Activated T-cell treated with anti-CD3 and anti-CD28 coated beads for 4 hours (primary cell): ENCODE data around the gene PC.
A peak's percentile ranks its signal among the peaks of the same experiment; 100 is the strongest.

Source experiments
- DNase-seq: peaks from one replicate; pipeline ENCODE4 v3.0.0-alpha.2; 2020

The PC gene

GRCh38 chr11:66880496-66881450 is 77.4 kb downstream of the PC start:
- no peak for DNase-seq

GRCh38 chr11:66879999-66880398 is 78.2 kb downstream of the PC start:
- DNase-seq, result no peak

GRCh38 chr11:66879583-66879982 is 78.6 kb downstream of the PC start:
- DNase-seq, result no peak

GRCh38 chr11:66879000-66879399 is 79.2 kb downstream of the PC start:
- no peak for DNase-seq

- DNase-seq, result no peak
Observed at GRCh38 chr11:66878474-66878873, 79.7 kb downstream of the PC start.

GRCh38 chr11:66877588-66878385 is 80.4 kb downstream of the PC start:
- no peak for DNase-seq

- DNase-seq, result no peak
Observed at GRCh38 chr11:66875378-66875777, 82.8 kb downstream of the PC start.

GRCh38 chr11:66874232-66874631 is 84.0 kb downstream of the PC start:
- no peak for DNase-seq

GRCh38 chr11:66871521-66871901 is 86.7 kb downstream of the PC start:
- no peak for DNase-seq

GRCh38 chr11:66870616-66871520 is 87.3 kb downstream of the PC start:
- no peak for DNase-seq

GRCh38 chr11:66870131-66870530 is 88.1 kb downstream of the PC start:
- DNase-seq, result no peak

GRCh38 chr11:66869567-66869870 is 88.7 kb downstream of the PC start:
- no peak for DNase-seq

GRCh38 chr11:66868726-66869566 is 89.2 kb downstream of the PC start:
- DNase-seq, result peak; percentile 73

- no peak for DNase-seq
Observed at GRCh38 chr11:66868082-66868725, 90.0 kb downstream of the PC start.

GRCh38 chr11:66867425-66868040 is 90.7 kb downstream of the PC start:
- DNase-seq, result no peak

- no peak for DNase-seq
Observed at GRCh38 chr11:66866511-66866986, 91.6 kb downstream of the PC start.

GRCh38 chr11:66866007-66866406 is 92.2 kb downstream of the PC start:
- DNase-seq, result no peak

- no peak for DNase-seq
Observed at GRCh38 chr11:66864924-66865697, 93.1 kb downstream of the PC start.

- DNase-seq, result no peak
Observed at GRCh38 chr11:66864172-66864901, 93.8 kb downstream of the PC start.
